SW 1271 (cell line): ENCODE results near the gene COMMD2.

Source experiments
- DNase-seq, 2 experiments: peaks; one replicate each; lab custom pipeline; 2025; lab: John Stamatoyannopoulos, UW

The COMMD2 gene

DNA sequence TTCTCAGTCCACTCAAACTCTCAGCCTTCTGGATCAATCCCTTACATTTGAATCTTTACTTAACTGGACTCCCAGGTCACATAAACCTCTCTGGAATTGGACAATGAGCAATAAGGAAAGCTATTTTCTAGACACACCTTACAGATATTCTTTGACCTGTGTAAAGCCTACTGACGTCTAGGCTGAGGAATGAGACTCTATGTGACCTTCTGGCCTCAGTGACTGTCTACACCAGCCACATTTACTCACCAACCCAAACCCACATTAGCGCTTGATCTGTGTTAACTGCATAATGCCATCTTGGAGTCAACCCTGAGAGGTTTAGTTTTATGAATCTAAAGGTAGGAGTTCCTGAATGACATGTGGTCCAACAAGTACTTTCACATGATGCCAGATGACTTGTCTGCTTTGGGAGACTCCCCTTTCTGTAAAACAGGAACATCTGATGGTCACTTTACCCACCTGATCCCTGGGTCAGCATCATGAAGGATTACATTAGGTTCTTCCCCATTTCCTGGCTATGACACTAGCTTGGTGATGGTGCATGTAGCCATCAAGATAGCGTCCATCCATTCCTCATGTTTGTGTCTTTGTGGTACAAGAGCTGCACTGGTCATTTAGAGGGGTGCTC, 11.4 kb upstream of the COMMD2 start:
- no peak for DNase-seq

DNA sequence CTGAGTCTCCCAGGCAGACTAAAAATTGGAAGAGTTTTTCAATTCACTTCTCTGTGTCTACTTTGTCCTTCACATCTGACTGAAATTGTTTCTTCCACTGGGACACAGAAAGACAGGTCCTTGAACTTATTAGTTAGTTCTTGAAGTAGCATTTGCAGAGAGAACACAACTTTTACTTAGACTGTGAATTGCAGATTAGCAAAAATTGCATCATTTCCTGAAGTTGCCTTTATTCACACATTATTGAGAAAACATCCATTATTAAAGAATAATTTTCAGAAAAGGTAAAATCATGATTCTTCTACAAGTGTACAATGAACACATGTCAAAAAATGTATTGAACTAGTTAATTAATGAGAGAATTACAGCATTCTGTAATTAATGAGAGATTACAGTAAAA, 1.4 kb upstream of the COMMD2 start:
- no peak for DNase-seq

DNA sequence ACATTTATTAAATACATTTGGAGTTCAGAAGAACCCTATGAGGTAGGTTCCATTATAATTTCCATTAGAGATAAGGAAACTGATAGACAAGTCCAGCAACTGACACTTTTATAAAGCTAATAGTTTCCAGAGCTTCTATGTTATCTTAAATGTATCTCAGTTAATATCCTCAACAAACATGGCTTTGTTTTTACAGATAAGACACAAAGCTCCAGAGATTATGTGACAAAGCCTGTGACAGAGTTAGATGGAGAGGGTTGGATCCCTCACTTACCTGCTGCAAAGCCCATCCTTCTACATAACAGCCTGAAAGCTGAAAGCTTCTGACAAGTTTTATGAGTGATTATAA, 473 bp upstream of the COMMD2 start:
- no peak for DNase-seq

DNA sequence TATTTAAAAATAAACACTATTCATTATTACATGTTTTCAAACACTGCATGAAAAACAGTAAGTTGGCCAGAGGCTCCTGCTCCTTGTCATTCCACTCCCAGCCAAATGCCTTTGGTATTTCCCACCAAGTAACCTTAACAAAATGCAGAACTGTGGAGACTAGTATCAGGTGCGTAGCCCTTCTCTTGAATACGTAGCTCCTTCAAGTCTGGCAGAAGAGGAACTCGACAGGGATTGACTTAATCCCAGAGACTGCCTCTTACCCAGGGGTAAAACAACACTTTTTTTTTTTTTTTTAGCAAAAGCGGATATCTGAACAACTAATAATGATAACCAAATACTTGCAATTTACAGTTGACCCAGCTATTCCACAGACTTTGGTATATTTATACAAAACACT, 738 bp downstream of the COMMD2 start:
- DNase-seq, result no peak

DNA sequence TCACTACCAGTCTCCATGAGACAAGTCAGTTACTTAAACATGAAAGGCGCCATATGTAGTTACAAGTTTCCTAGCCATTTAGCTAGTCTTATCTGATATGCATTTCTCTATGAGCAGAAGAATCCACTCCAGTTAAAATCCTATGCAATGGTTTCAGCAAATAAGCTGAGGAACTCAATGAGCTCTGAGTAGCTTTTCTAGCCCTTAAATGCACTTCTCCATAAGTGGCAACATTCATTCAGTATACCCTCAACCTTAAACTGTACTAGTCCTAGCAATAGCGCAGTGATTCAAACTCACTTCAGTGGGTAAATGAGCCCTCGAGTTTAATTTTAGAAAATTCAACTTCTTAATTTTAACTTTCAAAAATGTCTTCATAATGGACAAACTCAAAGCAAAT, 7.7 kb downstream of the COMMD2 start:
- DNase-seq, result no peak

DNA sequence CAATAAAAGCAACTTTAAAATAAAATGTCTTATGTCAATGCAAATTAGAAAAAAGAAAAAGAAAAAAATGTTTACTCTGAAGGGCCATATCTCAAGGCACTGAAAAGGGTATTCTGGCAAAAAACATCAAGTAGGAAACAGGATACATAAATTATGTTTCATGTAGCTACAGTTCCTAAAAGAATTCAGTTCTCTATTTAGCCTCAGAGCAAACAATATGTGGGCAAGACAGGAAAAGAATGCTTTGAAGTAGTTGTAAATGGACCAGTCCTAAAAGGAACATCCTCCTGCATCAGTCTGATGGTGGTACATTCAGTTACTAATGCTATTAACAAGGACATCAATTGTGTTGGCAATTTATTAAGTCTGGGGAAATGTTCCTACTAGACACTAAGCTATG, 8.1 kb downstream of the COMMD2 start:
- DNase-seq, result no peak

DNA sequence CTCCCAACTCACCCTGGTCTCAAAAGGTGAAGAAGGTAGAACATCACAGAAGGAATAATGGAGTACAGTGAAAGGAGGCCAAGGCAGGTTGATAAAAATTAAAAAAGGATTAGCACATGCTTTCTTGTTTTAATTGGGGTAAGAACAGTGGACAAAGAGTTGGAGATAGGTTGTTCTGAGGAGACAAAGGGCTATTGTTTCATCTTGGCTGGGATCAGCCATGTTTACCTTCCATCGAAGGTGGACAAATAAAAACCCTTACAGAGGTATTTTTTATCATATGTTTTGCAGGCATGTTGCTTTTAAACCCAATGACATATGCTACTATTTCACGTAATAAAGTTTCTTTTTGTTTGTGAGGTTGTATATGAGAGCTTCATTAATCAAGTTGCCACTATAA, 12.9 kb downstream of the COMMD2 start:
- no peak for DNase-seq

DNA sequence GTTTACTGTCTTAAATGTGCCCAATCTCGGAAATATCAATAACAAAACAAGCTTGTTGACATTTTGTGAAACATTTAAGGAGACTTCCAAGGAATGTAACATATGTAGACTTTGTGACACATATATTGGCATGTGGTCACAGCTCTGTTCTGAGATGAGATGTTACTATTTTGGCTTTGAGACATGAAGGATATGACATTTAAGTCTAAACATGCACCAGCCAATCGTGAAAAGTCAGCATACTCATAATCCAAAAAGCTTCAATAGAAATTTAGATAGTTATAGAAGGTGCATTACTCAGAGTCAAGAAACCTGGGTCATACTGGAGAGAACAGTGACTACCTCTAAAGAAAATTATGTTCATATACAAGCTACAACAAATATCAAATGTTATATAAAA, 13.4 kb downstream of the COMMD2 start:
- no peak for DNase-seq

DNA sequence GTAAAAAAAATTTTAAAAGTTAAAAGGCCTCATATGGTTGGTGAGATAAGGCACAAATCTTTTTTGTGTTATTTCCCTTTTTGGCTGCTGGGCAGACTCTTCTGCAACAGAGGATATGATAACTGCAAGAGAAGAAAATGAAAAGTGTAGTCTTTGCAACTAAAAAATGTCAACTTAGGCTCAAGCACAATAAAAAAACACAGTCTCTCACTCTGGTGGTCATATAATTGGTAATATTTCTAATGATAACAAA, 15.4 kb downstream of the COMMD2 start:
- DNase-seq, result no peak

DNA sequence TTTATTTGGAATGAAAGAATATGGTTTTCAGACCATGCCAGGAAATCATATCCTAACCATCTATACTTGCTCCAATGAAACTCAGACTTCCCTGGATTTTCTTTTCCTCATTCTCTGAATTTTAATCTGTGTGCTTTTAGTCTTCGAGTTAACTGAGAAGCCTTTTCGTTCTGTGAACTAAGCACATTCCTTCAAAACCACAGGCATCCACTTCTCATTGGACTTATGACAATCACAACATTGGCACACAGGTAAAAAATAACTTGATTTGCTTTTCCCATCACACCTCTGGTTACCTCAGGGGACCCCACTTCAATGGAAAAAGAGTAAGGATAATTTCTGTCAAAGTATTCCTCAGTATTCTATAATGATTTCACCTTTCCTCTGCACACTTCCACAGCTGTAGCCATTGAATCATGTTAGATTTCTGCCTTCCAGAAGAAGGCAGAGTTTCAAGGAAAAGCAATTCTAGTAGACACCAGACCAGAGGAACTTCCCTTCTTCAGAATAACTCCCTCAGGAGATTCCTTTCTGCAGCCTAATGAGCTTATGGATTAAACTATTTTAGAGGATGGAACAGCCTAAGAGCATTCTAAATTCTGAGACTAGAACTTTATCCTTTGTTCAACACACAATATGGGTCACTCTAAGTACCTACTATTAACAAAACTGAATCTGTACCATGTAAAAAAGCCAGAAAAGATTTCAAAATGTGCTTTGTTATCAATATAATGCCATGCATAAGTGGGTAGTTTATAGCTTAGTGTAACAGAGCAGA, 15.9 kb downstream of the COMMD2 start:
- DNase-seq, result peak in 1 of 2 experiments; percentile 38

DNA sequence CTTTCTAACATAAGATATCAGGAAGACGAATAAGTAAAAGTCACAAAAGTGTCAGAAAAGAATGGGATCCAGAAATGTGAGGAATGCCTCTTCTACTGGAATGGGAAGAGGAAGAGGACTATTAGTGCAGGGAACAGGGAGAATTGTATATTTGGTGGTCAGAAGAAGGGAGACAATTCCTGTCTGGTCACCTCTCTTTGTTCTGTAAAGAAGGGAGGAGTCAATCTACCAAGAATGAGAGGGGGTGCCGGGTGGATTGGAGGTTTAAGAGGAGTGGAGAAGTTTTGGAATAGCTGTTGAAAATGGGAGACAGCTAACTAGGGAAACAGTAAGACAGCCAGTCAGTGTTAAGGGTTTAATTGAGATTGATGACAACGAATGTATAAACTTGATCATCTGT, 20.1 kb downstream of the COMMD2 start:
- DNase-seq, result no peak

DNA sequence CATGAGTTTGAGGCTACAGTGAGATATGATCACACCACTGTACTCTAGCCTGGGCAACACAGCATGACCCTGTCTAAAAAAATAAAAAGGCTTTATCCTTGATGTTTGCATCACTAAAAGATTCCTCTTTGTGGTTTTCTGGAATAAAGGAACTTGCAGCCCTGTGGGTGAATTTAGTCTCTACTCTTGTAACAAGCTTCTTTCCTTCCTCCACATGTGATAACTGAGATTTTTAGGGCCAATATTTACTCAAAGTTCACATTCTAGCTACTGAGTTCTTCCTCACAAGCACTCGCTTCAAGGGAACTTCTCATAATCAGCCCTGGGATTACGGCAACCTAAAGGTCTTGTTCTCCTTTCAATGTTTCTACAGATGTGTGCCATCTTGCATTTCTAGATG, 24.6 kb downstream of the COMMD2 start:
- no peak for DNase-seq

DNA sequence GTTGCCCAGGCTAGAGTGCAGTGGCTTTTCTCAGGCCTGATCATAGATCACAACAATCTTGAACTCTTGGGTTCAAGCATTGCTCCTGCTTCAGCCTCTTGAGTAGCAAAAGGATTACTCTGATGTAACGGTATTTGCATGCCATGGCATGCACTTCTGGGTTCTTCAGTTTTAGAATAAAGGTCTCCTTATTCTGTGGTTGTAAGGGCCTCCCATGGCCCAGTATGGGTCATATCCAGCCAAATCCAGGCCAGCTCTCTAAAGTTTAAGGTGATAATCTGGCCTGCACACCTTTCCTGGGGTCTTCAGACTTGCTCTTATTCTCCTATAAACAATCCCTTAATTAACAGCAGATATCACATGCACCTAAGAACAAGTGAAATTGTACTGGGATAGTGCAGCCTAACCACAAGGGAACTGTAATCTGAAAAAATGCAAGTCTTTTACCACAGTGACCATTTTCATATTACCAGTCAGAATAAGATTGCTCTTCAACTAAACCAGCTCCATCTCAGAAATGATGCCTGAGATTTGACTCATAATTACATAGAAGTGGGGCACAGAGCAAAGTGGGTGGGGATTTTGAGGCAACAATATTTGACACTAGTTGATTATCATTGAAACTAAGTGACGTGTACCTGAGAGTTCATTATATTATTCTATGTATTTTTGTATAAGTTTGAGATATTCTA, 25.4 kb downstream of the COMMD2 start:
- no peak for DNase-seq

DNA sequence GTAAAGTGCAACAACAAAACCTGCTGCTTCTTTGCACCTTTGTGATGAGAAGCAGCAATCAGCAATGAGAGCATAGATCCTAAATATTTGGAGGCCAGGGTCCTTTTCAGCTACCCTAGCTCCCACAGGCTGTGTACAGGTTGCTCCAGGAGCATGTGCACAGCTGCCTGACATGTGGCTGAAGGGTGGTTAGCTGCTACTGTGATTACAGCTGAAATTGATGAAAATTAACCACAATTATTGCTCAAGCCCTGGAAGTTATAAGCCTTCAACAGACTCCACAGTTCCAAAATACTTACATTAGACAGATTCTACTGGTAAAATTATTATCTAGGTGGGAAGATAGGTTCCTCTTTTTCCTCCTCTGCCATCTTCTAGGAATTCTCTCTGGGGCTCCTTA, 28.5 kb downstream of the COMMD2 start:
- DNase-seq, result no peak

DNA sequence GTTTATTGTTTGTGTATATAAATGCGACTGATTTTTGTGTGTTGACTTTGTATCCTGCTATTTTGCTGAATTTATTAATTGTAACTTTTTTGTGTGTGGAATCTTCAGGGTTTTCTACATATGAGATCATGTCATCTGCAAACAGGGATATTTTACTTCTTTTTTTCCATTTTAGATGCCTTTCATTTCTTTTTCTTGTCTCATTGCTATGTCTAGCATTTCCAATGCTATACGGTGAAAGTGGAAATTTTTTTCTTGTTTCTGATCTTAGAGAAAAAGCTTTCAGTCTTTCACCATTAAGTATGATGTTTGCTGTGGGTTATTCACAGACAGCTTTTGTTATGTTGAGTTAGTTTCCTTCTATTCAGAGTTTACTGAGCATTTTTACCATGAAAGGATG, 31.4 kb downstream of the COMMD2 start:
- no peak for DNase-seq

DNA sequence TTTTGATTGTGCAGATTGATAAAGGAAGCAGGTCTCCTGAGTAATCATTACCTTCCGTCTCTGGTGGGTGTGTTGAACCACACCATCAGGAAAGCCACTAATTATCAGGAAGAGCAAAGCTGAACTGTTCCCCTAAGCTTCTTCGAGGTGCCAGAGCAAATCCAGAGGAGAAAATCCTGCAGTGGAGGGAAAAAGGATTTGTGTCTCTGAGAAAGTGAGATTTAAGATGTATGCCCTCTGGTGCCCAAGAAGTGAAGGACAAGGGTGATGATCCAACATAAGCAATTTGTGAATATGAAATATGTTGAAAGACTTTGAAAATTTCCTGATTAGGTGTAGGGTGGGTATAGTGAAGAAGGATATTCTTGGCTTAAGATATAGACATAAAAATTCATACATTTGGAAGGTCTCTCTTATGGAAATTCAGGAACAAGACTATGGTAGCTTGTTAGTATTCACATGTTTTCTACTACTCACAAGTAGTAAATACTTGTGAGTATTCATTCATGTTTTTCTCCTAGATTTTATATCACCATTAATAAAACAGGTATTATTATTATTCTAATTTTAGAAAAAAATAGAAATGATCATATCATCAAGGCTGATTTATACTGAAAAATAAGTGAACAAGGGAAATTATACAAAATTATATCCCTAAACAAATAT, 34.8 kb downstream of the COMMD2 start:
- peak in 1 of 2 experiments; percentile 79 for DNase-seq

DNA sequence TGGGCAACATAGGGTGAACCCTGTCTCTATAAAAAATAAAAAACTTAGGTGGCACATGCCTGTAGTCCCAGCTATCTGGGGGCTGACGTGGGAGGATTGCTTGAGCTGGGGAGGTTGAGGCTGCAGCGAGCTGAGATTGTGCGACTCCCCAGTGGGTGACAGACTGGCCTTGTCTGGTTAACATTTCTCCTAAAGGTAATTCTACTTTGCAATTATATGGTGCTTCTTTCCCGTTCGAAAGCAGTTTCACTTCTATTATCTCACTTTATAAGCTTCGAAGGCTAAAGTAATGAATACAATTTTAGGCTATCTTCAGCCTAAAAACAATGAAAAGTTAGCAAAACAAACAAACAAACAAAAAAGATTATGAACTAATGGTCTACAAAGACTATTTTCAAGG, 35.3 kb downstream of the COMMD2 start:
- no peak for DNase-seq

DNA sequence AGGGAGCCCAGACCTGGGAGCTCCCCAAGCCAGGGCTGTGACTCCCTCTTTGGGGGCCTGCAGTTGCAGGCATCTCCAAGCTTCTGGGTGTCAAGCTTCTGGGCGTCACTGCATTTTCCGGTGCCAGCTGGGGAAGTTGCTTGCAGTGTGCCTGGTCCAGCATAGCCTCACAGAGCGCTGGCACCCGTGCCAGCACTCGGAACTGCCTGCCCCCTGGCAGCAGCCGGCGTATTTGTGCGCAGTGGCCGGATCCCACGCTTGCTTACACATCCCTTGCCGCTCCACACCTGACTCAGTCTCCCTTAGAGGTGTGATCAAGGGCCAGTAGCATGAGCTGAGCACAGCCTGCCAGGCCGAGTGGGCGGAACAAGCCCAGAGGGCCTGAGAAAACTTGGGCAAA, 37.0 kb downstream of the COMMD2 start:
- DNase-seq, result no peak

DNA sequence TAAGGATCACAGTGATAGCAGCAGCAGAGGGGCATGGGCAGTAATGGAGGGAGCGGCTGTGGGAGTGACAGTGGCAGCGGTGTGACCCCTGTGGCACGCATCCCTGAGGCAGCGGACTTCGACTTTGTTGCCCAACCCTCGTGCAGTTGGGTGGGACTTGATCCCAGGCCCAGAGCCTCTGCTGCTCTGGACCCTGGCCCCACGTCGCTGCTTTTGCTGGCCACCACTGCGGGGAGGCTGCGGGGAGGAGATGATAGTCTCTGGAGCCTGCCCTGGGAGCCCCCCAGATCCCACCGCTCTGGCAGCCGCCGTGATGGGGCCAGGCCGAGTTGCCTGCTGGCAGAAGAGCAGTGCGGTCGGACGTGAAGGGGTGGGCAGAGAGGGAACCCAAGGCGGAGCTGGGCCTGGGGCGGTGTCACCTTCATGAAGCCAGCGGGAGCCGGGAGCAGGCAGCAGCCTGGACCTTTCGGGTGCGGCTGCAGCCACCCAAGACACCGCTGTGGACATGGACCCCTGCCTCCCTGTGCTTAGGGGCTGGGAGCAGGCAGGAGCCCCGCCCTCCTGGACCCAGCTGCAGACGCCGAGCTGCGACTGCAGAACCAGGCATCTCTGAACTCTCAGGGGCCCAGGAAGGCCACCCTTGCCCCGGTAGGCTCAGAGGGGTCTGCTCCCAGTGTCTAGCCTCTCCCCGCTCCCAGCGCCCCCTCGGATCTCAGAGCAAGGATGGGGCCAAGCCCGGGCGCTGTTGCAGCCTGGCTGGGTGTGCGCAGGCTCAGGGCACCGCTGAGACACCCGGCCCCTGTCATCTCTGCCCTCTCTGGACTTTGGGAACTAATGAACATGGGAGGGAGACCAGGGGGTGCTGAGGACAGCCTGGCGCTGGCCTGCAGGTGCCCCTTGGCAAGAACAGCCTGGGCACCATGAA, 38.3 kb downstream of the COMMD2 start:
- DNase-seq, result no peak

DNA sequence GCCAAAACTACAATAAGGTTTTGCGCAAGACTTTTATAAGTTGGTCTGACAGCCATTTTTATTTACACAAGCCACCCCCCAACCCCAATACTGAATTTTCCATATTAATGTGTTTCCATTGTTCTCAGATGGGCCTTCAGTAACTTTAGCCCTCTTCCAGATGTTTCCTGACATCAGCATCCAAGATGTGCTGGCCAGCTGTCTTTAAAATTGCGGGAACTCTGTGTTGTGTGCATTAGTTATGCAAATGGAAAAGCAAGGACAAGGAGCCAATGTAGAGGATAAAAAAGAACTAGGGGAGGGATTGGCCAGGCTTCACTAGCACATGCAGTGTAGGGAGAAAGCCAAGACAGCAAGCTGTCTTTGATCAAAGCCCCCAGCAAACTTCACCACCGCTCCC, 45.4 kb downstream of the COMMD2 start:
- DNase-seq, result no peak

DNA sequence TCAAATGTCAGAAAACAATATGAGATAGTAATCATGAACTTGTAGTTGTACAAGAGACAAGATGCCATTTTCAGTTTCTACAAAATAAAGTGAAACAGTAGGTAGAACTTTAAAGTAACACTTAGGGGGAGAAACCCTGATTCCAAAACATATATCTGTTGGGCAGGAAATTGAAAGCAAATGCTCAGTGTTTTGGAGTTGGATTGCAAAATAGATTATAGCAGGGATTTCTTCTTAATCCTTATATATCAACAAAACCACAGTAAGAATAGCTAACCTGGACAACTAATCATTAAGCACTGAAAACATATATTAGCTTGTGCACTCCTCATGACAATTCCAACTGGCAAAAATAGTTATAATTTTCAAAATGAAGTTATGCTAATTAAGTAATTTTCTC, 46.9 kb downstream of the COMMD2 start:
- no peak for DNase-seq

DNA sequence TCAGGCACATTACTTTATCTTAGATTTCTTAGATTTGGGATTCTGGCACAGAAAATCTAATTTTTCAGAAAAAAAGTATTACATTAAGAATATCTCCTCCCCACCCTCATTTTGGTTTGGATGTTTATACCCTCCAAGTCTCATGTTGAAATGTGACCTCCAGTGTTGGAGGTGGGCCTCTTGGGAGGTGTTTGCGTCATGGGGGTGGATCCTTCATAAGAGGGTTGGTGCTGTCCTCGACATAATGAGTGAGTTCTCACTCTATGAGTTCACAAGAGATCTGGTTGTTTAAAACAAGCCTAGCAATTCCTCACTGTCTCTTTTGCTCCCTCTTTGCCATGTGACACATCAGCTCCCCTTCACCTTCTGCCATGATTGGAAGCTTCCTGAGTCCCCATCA, 48.8 kb downstream of the COMMD2 start:
- no peak for DNase-seq
